Heart left ventricle (tissue), 13 donors: ENCODE results near the gene RAC3.

Source experiments
- CTCF ChIP-seq, 12 donors: fragments of 200-600 bp; sonication (generic) in 4 of 12; IDR thresholded peaks; one replicate each; pipeline versions ENCODE4 v1.5.0 to v1.8.0; 2018 to 2022; ENCODE audit warnings: antibody characterized with exemption in 12 of 12, mild to moderate bottlenecking in 5 of 12
- POLR2A ChIP-seq, 2 donors: fragments of 450-650 bp; IDR thresholded peaks; one replicate each; pipeline ENCODE4 v1.6.1; 2017; ENCODE audit warnings: antibody characterized with exemption in 2 of 2, mild to moderate bottlenecking in 2 of 2, moderate library complexity in 2 of 2
- donor health status: ischemic (EF 13 %, LVEDD 7.1; RV severe dilation, severe dysfunction).
- donor health status: DM: no; HTN: yes; CAD: no.
- donor health status: DM: no; HTN: no; CAD: no.
- donor health status: ischemic (EF 25% LVEDD 6.9; RV normal size, moderate dysfunction).
- donor health status: ischemic (EF 25% LVEDD 5.7; RV mildly dilated, moderate dysfunction).
- donor health status: ischemic (EF 35%, LVEDD 5.7; RV mildly dilated, moderate dysfunction).
- donor health status: nonischemic (EF 11% LVEDD 7.7; RV severe dilation, severe dysfunction).
- donor health status: DM: yes; HTN: yes; CAD: no.
- donor health status: PGD.
- donor health status: ischemic (EF 29% LVEDD 5.4; RV normal size, mild dysfunction).
- donor health status: nonischemic (EF 23%, LVEDD 6.1; RV moderate dilation, normal function).

- TF ChIP-seq POLR2A (IDR thresholded peaks at IDR 0.05) (no peak), CTCF (IDR thresholded peaks at IDR 0.05) (no peak)
These were observed 27.8 kb upstream of the RAC3 start for GRCh38 chr17:82003411-82004381.
